GM12865 (cell line): ENCODE data around the gene DOK7.

Source experiments
- DNase-seq: peaks from one replicate; pipeline ENCODE4 v3.0.0; 2010; ENCODE audit warnings: low read depth
- H3K4me3 ChIP-seq: 2 replicates; pipeline ENCODE4 v1.5.1; 2011; ENCODE audit warnings: mild to moderate bottlenecking, low read depth, low read length, control low read depth
- TF ChIP-seq, protein P1 (sequence below): IDR thresholded peaks from 2 replicates; pipeline ENCODE4 v1.5.1; 2011; ENCODE audit warnings: low read length, control low read depth, low read depth, inconsistent platforms; ENCODE audit not compliant: insufficient read depth; ENCODE audit errors: missing control alignments

The DOK7 gene

DNA sequence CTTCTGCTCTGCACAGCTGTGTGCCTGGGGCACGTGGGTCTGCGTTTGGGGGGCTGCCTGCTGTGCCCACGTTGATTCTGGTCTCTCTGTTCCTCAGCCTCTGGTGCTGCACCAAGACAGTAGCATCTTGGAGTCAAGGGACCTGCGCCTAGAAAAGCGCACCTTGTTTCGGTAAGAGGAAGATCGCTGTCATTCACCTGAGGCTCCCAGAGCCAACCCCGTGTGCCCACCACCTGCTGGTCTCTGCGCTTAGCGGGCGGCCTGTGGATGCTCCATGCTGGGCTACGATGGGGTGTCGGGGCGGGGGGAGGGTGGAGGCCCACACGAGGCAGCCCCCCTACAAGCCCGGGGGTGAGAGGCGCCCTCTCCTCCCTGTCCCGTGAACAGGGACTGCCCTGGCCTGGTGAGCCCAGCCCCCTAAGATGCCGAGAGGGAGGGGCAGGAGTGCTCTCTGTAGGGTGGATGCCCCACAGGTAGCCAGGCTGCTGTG lies 40.3 kb upstream of the DOK7 start:
- no peak overlapping the region for H3K4me3 ChIP-seq
- TF ChIP-seq, protein P1, sequence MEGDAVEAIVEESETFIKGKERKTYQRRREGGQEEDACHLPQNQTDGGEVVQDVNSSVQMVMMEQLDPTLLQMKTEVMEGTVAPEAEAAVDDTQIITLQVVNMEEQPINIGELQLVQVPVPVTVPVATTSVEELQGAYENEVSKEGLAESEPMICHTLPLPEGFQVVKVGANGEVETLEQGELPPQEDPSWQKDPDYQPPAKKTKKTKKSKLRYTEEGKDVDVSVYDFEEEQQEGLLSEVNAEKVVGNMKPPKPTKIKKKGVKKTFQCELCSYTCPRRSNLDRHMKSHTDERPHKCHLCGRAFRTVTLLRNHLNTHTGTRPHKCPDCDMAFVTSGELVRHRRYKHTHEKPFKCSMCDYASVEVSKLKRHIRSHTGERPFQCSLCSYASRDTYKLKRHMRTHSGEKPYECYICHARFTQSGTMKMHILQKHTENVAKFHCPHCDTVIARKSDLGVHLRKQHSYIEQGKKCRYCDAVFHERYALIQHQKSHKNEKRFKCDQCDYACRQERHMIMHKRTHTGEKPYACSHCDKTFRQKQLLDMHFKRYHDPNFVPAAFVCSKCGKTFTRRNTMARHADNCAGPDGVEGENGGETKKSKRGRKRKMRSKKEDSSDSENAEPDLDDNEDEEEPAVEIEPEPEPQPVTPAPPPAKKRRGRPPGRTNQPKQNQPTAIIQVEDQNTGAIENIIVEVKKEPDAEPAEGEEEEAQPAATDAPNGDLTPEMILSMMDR: no peak
- DNase-seq: no peak

DNA sequence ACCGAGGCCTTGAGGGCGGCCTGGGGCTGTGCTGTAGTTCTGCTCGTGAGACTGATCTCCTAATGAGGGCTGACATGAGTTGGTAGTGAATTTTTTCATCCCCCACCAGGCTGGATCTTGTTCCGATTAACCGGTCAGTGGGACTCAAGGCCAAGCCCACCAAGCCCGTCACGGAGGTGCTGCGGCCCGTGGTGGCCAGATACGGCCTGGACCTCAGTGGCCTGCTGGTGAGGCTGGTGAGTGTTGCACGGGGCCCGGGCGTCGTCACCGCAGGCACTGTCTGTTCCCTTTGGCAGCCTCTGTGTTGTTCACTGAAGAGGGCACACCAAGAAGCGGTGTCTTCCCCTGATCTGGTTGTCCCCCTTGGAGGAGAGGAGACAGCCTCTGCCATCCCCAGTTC lies 39.7 kb upstream of the DOK7 start:
- DNase-seq: no peak
- TF ChIP-seq, protein P1: no peak
- H3K4me3 ChIP-seq: no peak overlapping the region

DNA sequence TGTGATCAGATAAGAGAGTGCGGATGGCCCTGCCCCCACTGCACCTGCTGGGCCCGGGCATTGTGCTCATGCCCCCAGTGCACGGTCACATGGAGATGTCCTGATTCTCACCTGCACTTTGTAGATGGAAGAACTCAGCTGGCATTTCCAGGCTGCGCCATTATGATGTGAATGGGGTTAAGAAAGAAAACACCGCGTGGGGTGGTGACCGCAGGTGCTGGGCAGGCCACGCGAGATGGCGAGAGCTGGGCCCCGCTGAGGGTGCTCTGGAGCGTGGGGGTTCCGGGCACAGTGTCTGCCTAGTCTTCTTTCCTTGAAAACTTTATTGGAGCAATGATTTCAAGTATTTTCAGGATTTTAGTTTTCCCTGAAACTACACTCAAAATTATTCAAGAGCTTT lies 39.2 kb upstream of the DOK7 start:
- TF ChIP-seq, protein P1: no peak
- no peak for DNase-seq
- H3K4me3 ChIP-seq: no peak overlapping the region

DNA sequence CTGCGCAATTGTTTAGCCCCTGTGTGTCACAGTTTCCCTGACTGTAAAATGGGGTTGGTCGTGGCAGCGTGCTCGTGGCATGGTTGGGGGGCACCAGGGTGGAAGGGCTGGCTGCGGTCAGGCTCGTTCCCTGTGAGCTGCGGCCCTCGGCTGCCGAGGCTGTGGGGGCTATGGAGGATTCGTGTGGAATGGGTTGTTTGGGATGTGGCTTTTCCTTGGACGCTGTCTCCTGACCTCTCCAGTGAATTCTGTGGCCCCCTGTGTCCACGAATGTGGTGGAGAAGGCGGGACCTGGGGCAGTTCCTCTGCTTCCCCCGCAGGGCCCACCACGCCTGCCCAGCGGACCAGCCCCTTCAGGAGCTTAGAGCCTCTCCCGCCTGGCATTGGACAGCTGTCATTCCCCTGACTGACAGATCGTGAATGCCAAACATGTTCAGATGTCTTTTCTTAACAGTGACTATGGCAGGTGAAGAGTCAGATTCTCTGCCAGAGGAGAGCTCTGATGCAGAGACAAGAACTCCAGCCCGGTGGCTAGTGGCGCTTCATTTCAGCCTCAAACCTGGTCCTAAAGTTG lies 38.5 kb upstream of the DOK7 start:
- TF ChIP-seq, protein P1: no peak
- DNase-seq: no peak
- H3K4me3 ChIP-seq: no peak overlapping the region

DNA sequence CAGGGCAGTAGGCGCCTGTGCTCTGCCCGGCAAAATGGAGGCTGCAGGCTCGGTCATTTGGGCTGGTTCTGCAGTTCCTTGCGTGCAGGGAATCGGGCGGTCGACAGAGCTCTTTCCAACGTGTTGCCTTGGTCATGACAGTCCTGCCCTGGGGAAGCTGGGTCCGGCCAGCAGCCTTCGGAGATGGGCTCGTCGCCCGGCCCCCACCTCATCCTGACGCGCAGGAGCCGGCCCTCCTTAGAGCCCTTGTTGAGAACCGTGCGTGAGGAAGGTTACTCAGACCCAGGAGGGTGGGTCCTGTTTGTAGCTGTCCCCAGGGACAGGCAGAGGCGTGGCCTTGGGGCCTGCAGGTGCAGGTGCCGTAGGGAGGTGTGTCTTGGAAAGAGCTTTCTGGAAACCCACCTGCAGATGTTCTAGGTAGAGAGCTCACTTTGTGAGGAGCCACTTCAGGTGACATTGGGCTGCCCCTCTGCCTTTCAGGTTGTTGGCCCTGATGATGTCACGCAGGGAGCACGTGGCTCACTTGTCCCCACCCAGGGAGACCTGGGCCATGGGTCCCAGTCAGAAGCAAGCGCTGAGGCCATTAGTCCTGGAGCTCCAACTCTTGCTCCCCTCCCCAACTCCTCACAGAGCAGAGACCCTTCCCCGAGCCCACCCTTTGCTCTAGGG lies 36.5 kb upstream of the DOK7 start:
- no peak overlapping the region for H3K4me3 ChIP-seq
- no peak for DNase-seq
- TF ChIP-seq, protein P1: no peak

DNA sequence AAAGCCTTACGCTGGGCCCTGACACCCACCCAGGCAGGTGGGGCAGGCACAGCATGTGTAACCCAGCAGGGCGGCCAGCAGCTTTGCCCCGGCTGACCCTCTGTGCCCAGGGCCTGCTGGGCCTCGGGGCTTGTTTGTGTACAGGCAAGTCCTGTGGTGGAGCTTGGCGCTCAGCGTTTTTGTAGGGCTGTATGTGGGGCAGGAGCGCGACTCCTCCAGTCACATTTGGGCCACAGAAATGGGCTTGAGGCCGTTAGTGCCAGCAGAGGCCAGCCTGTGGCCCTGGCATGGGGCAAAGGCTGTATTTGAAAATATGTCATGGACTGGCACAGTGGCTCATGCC lies 36.0 kb upstream of the DOK7 start:
- DNase-seq: no peak
- TF ChIP-seq, protein P1: no peak
- H3K4me3 ChIP-seq: no peak overlapping the region
